HCT116 (cell line): ENCODE data around the gene EHMT1.

ENCODE experiments used
- CEBPB ChIP-seq: IDR thresholded peaks from 2 replicates; pipeline ENCODE4 v1.6.1; 2012; ENCODE audit warnings: low read depth
- FOSL1 ChIP-seq: IDR thresholded peaks from 2 replicates; pipeline ENCODE4 v1.6.1; 2012; ENCODE audit warnings: low read depth
- POLR2A ChIP-seq: IDR thresholded peaks from 2 replicates; pipeline ENCODE4 v1.7.0; 2011; ENCODE audit warnings: borderline replicate concordance; ENCODE audit not compliant: insufficient read depth, insufficient read length; ENCODE audit errors: extremely low read depth
- POLR2AphosphoS5 ChIP-seq: IDR thresholded peaks from 2 replicates; pipeline ENCODE4 v1.6.1; 2011; ENCODE audit warnings: mild to moderate bottlenecking, low read depth, low read length, moderate library complexity
- RAD21 ChIP-seq: IDR thresholded peaks from 2 replicates; pipeline ENCODE4 v1.6.1; 2012; ENCODE audit warnings: low read depth, mild to moderate bottlenecking
- SP1 ChIP-seq: IDR thresholded peaks from 2 replicates; pipeline ENCODE4 v1.6.1; 2012; ENCODE audit warnings: low read depth
- YY1 ChIP-seq: IDR thresholded peaks from 2 replicates; pipeline ENCODE4 v1.6.1; 2011; ENCODE audit warnings: low read length, low read depth, moderate library complexity, mild to moderate bottlenecking; ENCODE audit not compliant: insufficient replicate concordance; ENCODE audit errors: extremely low read depth
- ZNF274 ChIP-seq: fragments of 200-500 bp; sonication (Bioruptor generic); IDR thresholded peaks from 2 replicates; pipeline ENCODE4 v1.6.1; 2014; ENCODE audit warnings: mild to moderate bottlenecking, low read depth, low read length, inconsistent platforms
- TF ChIP-seq, protein P1 (sequence below), 3 experiments: fragments of 200-600 bp in 1 of 3; sonication (generic) in 1 of 3; IDR thresholded peaks in 2 of 3; conservative IDR thresholded peaks in 1 of 3; 2 replicates each; pipeline ENCODE4 v1.5.1; 2012 to 2017; ENCODE audit warnings: low read depth in 2 of 3, low read length in 2 of 3, antibody characterized with exemption in 1 of 3, borderline replicate concordance in 1 of 3, control low read depth in 1 of 3, mild to moderate bottlenecking in 1 of 3, mixed read lengths in 1 of 3, mixed run types in 1 of 3, moderate library complexity in 1 of 3; ENCODE audit not compliant: insufficient read depth in 1 of 3
- TF ChIP-seq, protein P2 (sequence below): IDR thresholded peaks from 2 replicates; pipeline ENCODE4 v1.6.1; 2012

DNA sequence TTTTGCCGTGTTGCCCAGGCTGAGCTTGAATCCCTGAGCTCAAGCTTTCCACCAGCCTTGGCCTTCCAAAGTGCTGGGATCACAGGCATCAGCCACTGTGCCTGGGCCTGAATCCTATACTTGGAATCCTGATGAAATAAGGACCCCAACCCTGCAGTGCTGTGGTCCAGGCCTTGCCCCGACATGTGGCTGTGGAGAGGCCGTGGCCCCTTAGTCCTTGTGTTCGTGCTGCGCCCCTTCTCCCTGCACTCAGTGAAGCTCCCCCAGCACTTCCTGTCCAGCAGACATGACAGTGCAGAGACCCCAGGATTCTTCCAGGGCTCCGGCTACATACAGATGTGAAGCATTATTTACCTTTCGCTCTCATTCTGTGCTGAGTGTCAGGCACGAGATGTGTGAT lies 52.9 kb downstream of the EHMT1 start:
- TF ChIP-seq RAD21 (no peak), SP1 (no peak), POLR2AphosphoS5 (no peak), ZNF274 (no peak), POLR2A (no peak), FOSL1 (no peak), YY1 (no peak), CEBPB (no peak)
- TF ChIP-seq, protein P1, sequence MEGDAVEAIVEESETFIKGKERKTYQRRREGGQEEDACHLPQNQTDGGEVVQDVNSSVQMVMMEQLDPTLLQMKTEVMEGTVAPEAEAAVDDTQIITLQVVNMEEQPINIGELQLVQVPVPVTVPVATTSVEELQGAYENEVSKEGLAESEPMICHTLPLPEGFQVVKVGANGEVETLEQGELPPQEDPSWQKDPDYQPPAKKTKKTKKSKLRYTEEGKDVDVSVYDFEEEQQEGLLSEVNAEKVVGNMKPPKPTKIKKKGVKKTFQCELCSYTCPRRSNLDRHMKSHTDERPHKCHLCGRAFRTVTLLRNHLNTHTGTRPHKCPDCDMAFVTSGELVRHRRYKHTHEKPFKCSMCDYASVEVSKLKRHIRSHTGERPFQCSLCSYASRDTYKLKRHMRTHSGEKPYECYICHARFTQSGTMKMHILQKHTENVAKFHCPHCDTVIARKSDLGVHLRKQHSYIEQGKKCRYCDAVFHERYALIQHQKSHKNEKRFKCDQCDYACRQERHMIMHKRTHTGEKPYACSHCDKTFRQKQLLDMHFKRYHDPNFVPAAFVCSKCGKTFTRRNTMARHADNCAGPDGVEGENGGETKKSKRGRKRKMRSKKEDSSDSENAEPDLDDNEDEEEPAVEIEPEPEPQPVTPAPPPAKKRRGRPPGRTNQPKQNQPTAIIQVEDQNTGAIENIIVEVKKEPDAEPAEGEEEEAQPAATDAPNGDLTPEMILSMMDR (IDR thresholded peaks at IDR 0.05 in 2 of 3, conservative IDR thresholded peaks at IDR 0.05 in 1 of 3; ENCODE audit: borderline replicate concordance in 1 of 3, insufficient read depth in 1 of 3, low read depth in 2 of 3, low read length in 2 of 3), result no peak
- TF ChIP-seq, protein P2, sequence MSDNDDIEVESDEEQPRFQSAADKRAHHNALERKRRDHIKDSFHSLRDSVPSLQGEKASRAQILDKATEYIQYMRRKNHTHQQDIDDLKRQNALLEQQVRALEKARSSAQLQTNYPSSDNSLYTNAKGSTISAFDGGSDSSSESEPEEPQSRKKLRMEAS, result no peak
